ENCODE measurements around the gene NKX6-1. TPM values are rescaled to one million over a fixed set of nuclear protein-coding genes. Genes with fewer than 3 reads are reported as not detected.

Gene NKX6-1
- polyA plus RNA-seq, 6 donors from 2014 or later: not detected

DNA sequence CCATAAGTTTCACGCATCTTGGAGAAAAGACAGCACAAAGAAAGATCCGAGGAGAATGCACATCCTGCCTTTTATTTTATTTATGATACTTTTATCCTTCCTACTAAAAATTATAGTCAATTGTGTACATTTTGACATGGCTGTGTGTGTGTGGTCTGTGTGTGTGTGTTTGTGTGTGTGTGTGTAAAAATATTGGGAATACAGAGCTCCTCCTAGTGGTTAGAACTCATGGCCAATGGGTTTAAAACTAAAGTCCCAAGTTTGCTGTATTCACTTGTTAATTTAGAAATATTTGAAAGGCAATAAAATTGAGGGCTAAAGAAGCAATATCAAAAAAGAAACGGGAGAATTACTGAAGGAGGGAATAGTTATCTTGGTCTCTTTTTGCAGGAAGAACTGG, 47.5 kb downstream of the NKX6-1 start:
- no peak overlapping the region for H3K4me3 Mint-ChIP-seq
- no peak for ATAC-seq (ENCODE audit: low read depth in 2 of 2)
- DNase-seq: no peak
- peaks cover 0 to 16% (median 15%) of the 10 kb centered on the region in 3 donors for H3K27me3 Mint-ChIP-seq
- no peak overlapping the region for H3K27ac Mint-ChIP-seq
- H3K4me1 Mint-ChIP-seq: no peaks in the 10 kb centered on the region
- H3K9me3 Mint-ChIP-seq: peaks cover 0 to 2% (median 0%) of the 10 kb centered on the region in 7 donors
- H3K36me3 Mint-ChIP-seq: no peaks in the 10 kb centered on the region

DNA sequence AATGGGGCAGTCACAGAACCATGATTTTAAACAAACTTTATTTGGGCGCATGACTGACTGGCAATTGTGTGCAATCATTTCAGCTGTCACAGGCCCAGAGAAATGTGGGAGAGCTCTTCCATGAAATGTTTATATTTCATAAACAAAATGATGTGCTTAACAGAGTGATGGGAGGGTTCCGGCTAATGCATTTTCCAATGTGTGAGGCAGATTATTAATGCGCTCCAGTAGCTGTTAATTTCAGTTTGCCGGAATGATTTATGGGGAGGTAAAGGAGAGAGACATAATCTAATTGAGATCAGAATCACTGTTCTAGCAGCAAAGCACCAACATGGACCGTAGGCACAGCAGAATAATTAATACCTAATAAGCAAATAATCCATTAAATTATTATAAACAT, 55.6 kb downstream of the NKX6-1 start:
- DNase-seq (no peak), ATAC-seq (ENCODE audit: low read depth in 2 of 2) (no peak)
- H3K27ac Mint-ChIP-seq: no peak overlapping the region
- peaks cover 0 to 3% (median 0%) of the 10 kb centered on the region in 7 donors for H3K9me3 Mint-ChIP-seq
- no peak overlapping the region for H3K4me3 Mint-ChIP-seq
- H3K36me3 Mint-ChIP-seq: no peaks in the 10 kb centered on the region
- no peaks in the 10 kb centered on the region for H3K4me1 Mint-ChIP-seq
- H3K27me3 Mint-ChIP-seq: peaks cover 0 to 21% (median 10%) of the 10 kb centered on the region in 3 donors

- no peak overlapping the region for H3K27ac Mint-ChIP-seq
- no peaks in the 10 kb centered on the region for H3K4me1 Mint-ChIP-seq
- peaks cover 0 to 26% (median 10%) of the 10 kb centered on the region in 3 donors for H3K27me3 Mint-ChIP-seq
Observed at GRCh38 chr4:84442778-84443177, 56.3 kb downstream of the NKX6-1 start.

More at GRCh38 chr4:84442778-84443177, 56.3 kb downstream of the NKX6-1 start:
- ATAC-seq (ENCODE audit: low read depth in 2 of 2) (no peak), DNase-seq (no peak)
- Mint-ChIP-seq H3K9me3 (peaks cover 0 to 3% (median 0%) of the 10 kb centered on the region in 7 donors), H3K4me3 (no peak overlapping the region), H3K36me3 (no peaks in the 10 kb centered on the region)

Other genes with a start within 250 kb of the NKX6-1 start
- gene CDS1, start 83.8 kb upstream of the NKX6-1 start, polyA plus RNA-seq (ENCODE audit: low read depth in 6 of 6): under 1 TPM in 1 of 6 donors, not detected in 5; 0.07 TPM

Data from naive B cell (primary cell).